DMS53 treated with DMSO at 0.1 percent for 48 hours (cell line): Measurements from ENCODE around the gene SMOC1.

Source experiments
- DNase-seq: peaks from one replicate; lab custom pipeline; 2025; ENCODE audit not compliant: unreplicated experiment; lab: John Stamatoyannopoulos, UW

Gene SMOC1

DNA sequence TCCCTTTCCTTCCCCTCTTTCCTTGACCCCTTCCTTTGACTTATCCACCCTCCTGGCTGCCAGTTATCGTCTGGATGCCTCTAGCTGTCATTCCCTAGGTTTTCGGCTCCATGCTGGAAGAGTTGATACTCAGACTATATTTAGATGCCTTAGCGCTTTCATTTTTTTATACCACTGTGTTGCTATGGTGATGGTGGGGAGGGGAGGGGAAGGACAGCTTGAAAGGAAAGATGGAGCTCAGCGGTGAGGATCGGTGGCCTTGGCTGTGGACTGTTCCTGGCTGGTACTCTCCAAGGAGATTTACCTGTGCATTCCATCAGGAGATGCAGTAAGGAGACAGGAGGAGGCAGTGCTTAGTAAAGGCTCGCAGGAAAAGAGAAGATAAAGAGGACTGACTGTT, 200.9 kb downstream of the SMOC1 start:
- no peak for DNase-seq
